Measurements from ENCODE around the gene SSR1. TPM values are rescaled to one million over a fixed set of nuclear protein-coding genes. Genes with fewer than 3 reads are reported as not detected.

SSR1 gene
- total RNA-seq, 3 donors from 2014 or later, result 52.2 to 53.6 (median 53.4) TPM

DNA sequence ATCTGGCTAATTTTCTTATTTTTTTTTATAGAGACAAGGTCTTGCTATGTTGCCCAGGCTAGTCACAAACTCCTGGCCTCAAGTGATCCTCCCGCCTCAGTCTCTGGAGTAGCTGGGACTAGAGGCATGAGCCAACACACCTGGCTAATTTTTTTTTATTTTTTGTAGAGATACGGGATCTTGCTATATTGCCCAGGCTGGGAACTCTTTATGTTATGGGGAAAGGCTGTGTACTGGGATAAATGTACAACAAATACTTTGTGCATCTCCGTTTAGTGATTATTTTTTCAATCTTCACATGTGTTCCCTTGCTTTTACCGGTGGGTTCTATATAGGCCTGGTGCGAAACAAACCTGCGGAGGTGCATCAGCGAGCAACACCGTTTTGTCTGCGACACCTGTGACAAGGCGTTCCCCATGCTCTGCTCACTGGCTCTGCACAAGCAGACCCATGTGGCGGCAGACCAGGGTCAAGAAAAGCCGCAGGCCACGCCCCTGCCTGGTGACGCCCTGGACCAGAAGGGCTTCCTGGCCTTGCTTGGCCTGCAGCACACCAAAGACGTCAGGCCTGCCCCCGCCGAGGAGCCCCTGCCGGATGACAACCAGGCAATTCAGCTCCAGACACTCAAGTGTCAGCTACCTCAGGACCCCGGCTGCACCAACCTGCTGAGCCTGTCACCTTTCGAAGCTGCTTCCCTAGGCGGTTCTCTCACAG lies 84.2 kb downstream of the SSR1 start:
- no peaks in the 10 kb centered on the region for H3K4me1 ChIP-seq
- no peak for TF ChIP-seq POLR2A (IDR thresholded peaks at IDR 0.05)
- no peak for TF ChIP-seq POLR2AphosphoS5 (IDR thresholded peaks at IDR 0.05)
- TF ChIP-seq, protein P1, sequence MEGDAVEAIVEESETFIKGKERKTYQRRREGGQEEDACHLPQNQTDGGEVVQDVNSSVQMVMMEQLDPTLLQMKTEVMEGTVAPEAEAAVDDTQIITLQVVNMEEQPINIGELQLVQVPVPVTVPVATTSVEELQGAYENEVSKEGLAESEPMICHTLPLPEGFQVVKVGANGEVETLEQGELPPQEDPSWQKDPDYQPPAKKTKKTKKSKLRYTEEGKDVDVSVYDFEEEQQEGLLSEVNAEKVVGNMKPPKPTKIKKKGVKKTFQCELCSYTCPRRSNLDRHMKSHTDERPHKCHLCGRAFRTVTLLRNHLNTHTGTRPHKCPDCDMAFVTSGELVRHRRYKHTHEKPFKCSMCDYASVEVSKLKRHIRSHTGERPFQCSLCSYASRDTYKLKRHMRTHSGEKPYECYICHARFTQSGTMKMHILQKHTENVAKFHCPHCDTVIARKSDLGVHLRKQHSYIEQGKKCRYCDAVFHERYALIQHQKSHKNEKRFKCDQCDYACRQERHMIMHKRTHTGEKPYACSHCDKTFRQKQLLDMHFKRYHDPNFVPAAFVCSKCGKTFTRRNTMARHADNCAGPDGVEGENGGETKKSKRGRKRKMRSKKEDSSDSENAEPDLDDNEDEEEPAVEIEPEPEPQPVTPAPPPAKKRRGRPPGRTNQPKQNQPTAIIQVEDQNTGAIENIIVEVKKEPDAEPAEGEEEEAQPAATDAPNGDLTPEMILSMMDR (IDR thresholded peaks at IDR 0.05), result no peak
- no peaks in the 10 kb centered on the region for H3K27me3 ChIP-seq
- DNase-seq (ENCODE audit: low spot score in 2 of 2), result no peak
- intact Hi-C loops (cut with DNase I; ENCODE audit: low total_unique reads), result no loop called here
- H3K27ac ChIP-seq, result no peak overlapping the region
- peaks cover 22% of the 10 kb centered on the region for H3K36me3 ChIP-seq
- no peaks in the 10 kb centered on the region for H3K9me3 ChIP-seq
- no peak overlapping the region for H3K4me3 ChIP-seq

- Histone ChIP-seq H3K36me3 (peaks cover 14% of the 10 kb centered on the region), H3K9me3 (no peaks in the 10 kb centered on the region), H3K27ac (no peak overlapping the region), H3K27me3 (no peaks in the 10 kb centered on the region), H3K4me3 (no peak overlapping the region), H3K4me1 (no peaks in the 10 kb centered on the region)
- DNase-seq (ENCODE audit: low spot score in 2 of 2), result no peak
- no peak for TF ChIP-seq POLR2AphosphoS5 (IDR thresholded peaks at IDR 0.05)
- TF ChIP-seq, protein P1 (IDR thresholded peaks at IDR 0.05), result no peak
- TF ChIP-seq POLR2A (IDR thresholded peaks at IDR 0.05), result no peak
- intact Hi-C loops (cut with DNase I; ENCODE audit: low total_unique reads), result no loop called here
Measured at GRCh38 chr6:7224731-7225130, 88.3 kb downstream of the SSR1 start.

- Histone ChIP-seq H3K4me1 (no peaks in the 10 kb centered on the region), H3K36me3 (peaks cover 9% of the 10 kb centered on the region), H3K27ac (no peak overlapping the region), H3K27me3 (no peaks in the 10 kb centered on the region), H3K4me3 (no peak overlapping the region), H3K9me3 (no peaks in the 10 kb centered on the region)
- intact Hi-C loops (cut with DNase I; ENCODE audit: low total_unique reads), result no loop called here
- TF ChIP-seq POLR2AphosphoS5 (IDR thresholded peaks at IDR 0.05), result no peak
- TF ChIP-seq, protein P1 (IDR thresholded peaks at IDR 0.05), result no peak
- no peak for TF ChIP-seq POLR2A (IDR thresholded peaks at IDR 0.05)
- no peak for DNase-seq (ENCODE audit: low spot score in 2 of 2)
Measured at GRCh38 chr6:7222197-7222596, 90.8 kb downstream of the SSR1 start.

DNA sequence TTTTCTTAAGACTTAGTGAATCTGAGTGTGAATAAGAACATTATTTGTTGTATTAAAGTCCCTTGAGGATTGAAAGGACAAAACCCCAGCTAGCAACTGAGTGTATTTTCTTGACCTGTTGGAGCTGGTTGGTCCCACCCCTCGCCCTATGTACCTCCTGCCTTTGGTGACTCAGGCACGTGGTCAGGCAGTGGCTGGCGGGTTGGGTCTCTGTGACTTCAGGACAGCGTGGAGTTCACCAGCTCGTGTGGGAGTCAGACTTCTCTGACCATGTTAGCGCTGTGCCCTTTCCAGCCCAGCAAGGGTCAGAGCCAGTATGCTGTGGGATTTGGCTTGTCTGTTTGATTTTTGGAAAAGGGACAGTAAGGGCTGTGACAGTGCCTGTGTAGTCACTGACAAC lies 93.7 kb downstream of the SSR1 start:
- no peaks in the 10 kb centered on the region for H3K9me3 ChIP-seq
- no peaks in the 10 kb centered on the region for H3K36me3 ChIP-seq
- intact Hi-C loops (cut with DNase I; ENCODE audit: low total_unique reads), result no loop called here
- H3K4me3 ChIP-seq, result no peak overlapping the region
- H3K4me1 ChIP-seq, result no peaks in the 10 kb centered on the region
- TF ChIP-seq, protein P1 (IDR thresholded peaks at IDR 0.05), result no peak
- TF ChIP-seq POLR2A (IDR thresholded peaks at IDR 0.05), result no peak
- TF ChIP-seq POLR2AphosphoS5 (IDR thresholded peaks at IDR 0.05), result no peak
- H3K27ac ChIP-seq, result peak overlapping the region; percentile 48 to 62
- H3K27me3 ChIP-seq, result no peaks in the 10 kb centered on the region
- DNase-seq (ENCODE audit: low spot score in 2 of 2), result no peak

- intact Hi-C loops (cut with DNase I; ENCODE audit: low total_unique reads), result no loop called here
- Histone ChIP-seq H3K36me3 (no peaks in the 10 kb centered on the region), H3K4me1 (no peaks in the 10 kb centered on the region), H3K27me3 (no peaks in the 10 kb centered on the region), H3K9me3 (no peaks in the 10 kb centered on the region), H3K27ac (no peak overlapping the region), H3K4me3 (no peak overlapping the region)
- no peak for DNase-seq (ENCODE audit: low spot score in 2 of 2)
- TF ChIP-seq POLR2AphosphoS5 (IDR thresholded peaks at IDR 0.05) (no peak), POLR2A (IDR thresholded peaks at IDR 0.05) (no peak)
- TF ChIP-seq, protein P1 (IDR thresholded peaks at IDR 0.05), result no peak
Measured at GRCh38 chr6:7218406-7218988, 94.5 kb downstream of the SSR1 start.

All from breast epithelium (tissue), 4 donors.